ENCODE results near the gene PRODH2.

DNA sequence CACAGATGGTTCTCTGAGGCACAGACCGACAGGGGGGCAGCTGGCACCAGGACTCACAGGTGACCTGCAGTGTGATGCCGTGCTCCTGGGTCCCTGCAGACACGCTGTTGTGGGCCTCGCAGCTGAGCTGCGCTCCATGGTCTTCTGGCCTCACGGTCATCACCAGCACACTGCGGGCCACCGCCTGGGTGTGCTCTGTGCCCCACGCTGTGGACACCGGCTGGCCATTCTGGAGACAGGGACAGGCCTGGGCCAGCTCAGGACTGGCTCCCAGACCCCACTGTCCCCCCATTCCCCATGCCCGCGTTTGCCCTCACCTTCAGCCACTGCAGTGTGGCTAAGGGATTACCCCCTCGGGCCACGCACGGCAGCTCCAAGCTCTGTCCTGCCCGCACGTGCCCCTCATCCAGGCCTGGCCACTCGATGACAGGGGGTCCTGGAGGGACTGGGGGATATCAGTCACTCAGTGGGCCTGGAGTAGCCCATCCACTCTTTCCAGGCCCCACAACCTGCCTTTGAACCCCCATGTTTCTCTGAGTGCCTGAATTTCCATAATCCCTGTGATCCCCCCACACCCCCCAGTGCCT lies 36.4 kb upstream of the PRODH2 start:
- TF ChIP-seq POLR2AphosphoS5 (IDR thresholded peaks at IDR 0.05; ENCODE audit: low read depth, low read length) = no peak
- TF ChIP-seq SIN3A (IDR thresholded peaks at IDR 0.05; ENCODE audit: borderline replicate concordance, insufficient read depth, low read length) = no peak
